NCI-H2029 treated with DMSO at 0.1 percent for 48 hours (cell line): Measurements from ENCODE around the gene CIAO1.
A peak's percentile ranks its signal among the peaks of the same experiment; 100 is the strongest.
"Not testable (repeated sequence)": the region's sequence is repeated elsewhere in the genome, so short reads cannot be mapped to it uniquely, and the experiment has no call there.

Experiments
- DNase-seq: peaks from one replicate; lab custom pipeline; 2025; lab: John Stamatoyannopoulos, UW

Gene CIAO1

GRCh38 chr2:96276787-96277499 is 10.9 kb downstream of the CIAO1 start:
- no peak for DNase-seq

- no peak for DNase-seq
These were observed 21.3 kb downstream of the CIAO1 start for GRCh38 chr2:96287273-96287856.

- DNase-seq, result no peak
These were observed 25.7 kb downstream of the CIAO1 start for GRCh38 chr2:96291751-96292150.

GRCh38 chr2:96294271-96294670 is 28.2 kb downstream of the CIAO1 start:
- DNase-seq, result not testable (repeated sequence)

- no peak for DNase-seq
These were observed 30.9 kb downstream of the CIAO1 start for GRCh38 chr2:96296925-96297324.

GRCh38 chr2:96301865-96302264 is 35.8 kb downstream of the CIAO1 start:
- DNase-seq, result no peak

GRCh38 chr2:96304606-96305005 is 38.6 kb downstream of the CIAO1 start:
- DNase-seq, result no peak

- peak; percentile 60 for DNase-seq
These were observed 39.3 kb downstream of the CIAO1 start, which contains the start of gene SNRNP200 for GRCh38 chr2:96305091-96305978. Gene SNRNP200 (minus strand): TSS chr2:96305546. CDS start chr2:96305437, 109 bp downstream.

GRCh38 chr2:96305979-96306308 is 39.9 kb downstream of the CIAO1 start:
- DNase-seq, result no peak

GRCh38 chr2:96306370-96306769 is 40.3 kb downstream of the CIAO1 start:
- no peak for DNase-seq

- no peak for DNase-seq
These were observed 42.2 kb downstream of the CIAO1 start for GRCh38 chr2:96308248-96308647.

GRCh38 chr2:96315005-96315399 is 49.0 kb downstream of the CIAO1 start:
- DNase-seq, result no peak

GRCh38 chr2:96315400-96316071 is 49.5 kb downstream of the CIAO1 start:
- DNase-seq, result no peak

GRCh38 chr2:96316999-96317398 is 51.0 kb downstream of the CIAO1 start:
- DNase-seq, result no peak

- DNase-seq, result no peak
These were observed 51.6 kb downstream of the CIAO1 start for GRCh38 chr2:96317584-96317997.

- DNase-seq, result no peak
These were observed 52.7 kb downstream of the CIAO1 start for GRCh38 chr2:96318723-96319122.

- no peak for DNase-seq
These were observed 53.4 kb downstream of the CIAO1 start for GRCh38 chr2:96319396-96319795.

- DNase-seq, result no peak
These were observed 54.3 kb downstream of the CIAO1 start for GRCh38 chr2:96320326-96320725.

GRCh38 chr2:96320728-96321622 is 55.0 kb downstream of the CIAO1 start:
- DNase-seq, result no peak
